ENCODE data around the gene ZNF208. TPM values are rescaled to one million over a fixed set of nuclear protein-coding genes. Genes with fewer than 3 reads are reported as not detected.

The ZNF208 gene
- total and polyA plus RNA-seq, 2 of the 8 experiments (the other 6 are each of a cell fraction or from before 2014, with no cell fraction given), result not detected

GRCh38 chr19:21900401-21900800, 110.3 kb downstream of the ZNF208 start:
- H3K79me1 ChIP-seq (ENCODE audit: low read depth, low read length), result no peaks in the 10 kb centered on the region
- no peak overlapping the region for H3K23ac ChIP-seq (ENCODE audit: insufficient read length)
- H3K23me2 ChIP-seq (ENCODE audit: low read depth, low read length), result no peaks in the 10 kb centered on the region
- H2BK120ac ChIP-seq (replicated peaks; ENCODE audit: low read depth, low read length), result no peak overlapping the region
- no peak for DNase-seq (ENCODE audit: low read depth in 1 of 2, low spot score in 2 of 2)
- no peak overlapping the region for H3K27ac ChIP-seq (ENCODE audit: low read depth, low read length)
- no peaks in the 10 kb centered on the region for H3K79me2 ChIP-seq (ENCODE audit: control insufficient read depth in 1 of 2, insufficient read depth in 2 of 2, low read length in 2 of 2)
- no peaks in the 10 kb centered on the region for H3K36me3 ChIP-seq (ENCODE audit: control insufficient read depth in 2 of 4, insufficient read depth in 4 of 4, low read length in 3 of 4)
- no peak overlapping the region for H3K56ac ChIP-seq (replicated peaks; ENCODE audit: insufficient read length, low read depth, low read length)
- no peak overlapping the region for H2AK5ac ChIP-seq (ENCODE audit: low read depth, low read length)
- no peaks in the 10 kb centered on the region for H3K27me3 ChIP-seq (replicated peaks in 1 of 4; ENCODE audit: control insufficient read depth in 3 of 4, extremely low read depth in 1 of 4, insufficient read depth in 3 of 4, low read length in 3 of 4)
- H2BK5ac ChIP-seq (ENCODE audit: low read depth, low read length), result no peak overlapping the region
- H3K4me3 ChIP-seq (ENCODE audit: extremely low read depth in 1 of 4, insufficient read depth in 2 of 4, low read depth in 3 of 4, low read length in 4 of 4), result no peak overlapping the region
- no peak overlapping the region for H2BK15ac ChIP-seq (ENCODE audit: low read length)
- H4K8ac ChIP-seq (ENCODE audit: extremely low read depth, insufficient read depth, low read length), result no peak overlapping the region
- H3K4me1 ChIP-seq (replicated peaks in 1 of 4; ENCODE audit: control insufficient read depth in 3 of 4, insufficient read depth in 4 of 4, low read length in 3 of 4), result no peaks in the 10 kb centered on the region
- H4K20me1 ChIP-seq (replicated peaks in 1 of 2; ENCODE audit: control insufficient read depth in 1 of 2, insufficient read depth in 2 of 2, low read length in 2 of 2), result no peaks in the 10 kb centered on the region
- POLR2A ChIA-PET (ENCODE audit: partially characterized antibody), result no interaction called here
- no peak overlapping the region for H3K4ac ChIP-seq (replicated peaks; ENCODE audit: insufficient read length, low read depth, low read length)
- H2BK20ac ChIP-seq (ENCODE audit: low read length), result no peak overlapping the region
- peaks cover 51 to 69% of the 10 kb centered on the region in 2 experiments for H3K9me3 ChIP-seq (ENCODE audit: insufficient read depth in 2 of 2, low read depth in 1 of 2, low read length in 1 of 2)
- no peak overlapping the region for H3K4me2 ChIP-seq (ENCODE audit: insufficient read depth in 1 of 2, low read depth in 2 of 2, low read length in 2 of 2)
- H2BK12ac ChIP-seq (ENCODE audit: low read depth, low read length), result no peak overlapping the region
- H3K14ac ChIP-seq (ENCODE audit: insufficient read length), result no peak overlapping the region
- no peak overlapping the region for H3K9ac ChIP-seq (replicated peaks in 1 of 4; ENCODE audit: extremely low read depth in 1 of 4, low read depth in 3 of 4, low read length in 3 of 4)
- no peak overlapping the region for H3K18ac ChIP-seq (ENCODE audit: extremely low read depth, low read length)
- H2AFZ ChIP-seq (ENCODE audit: low read length), result no peak overlapping the region
- FAIRE-seq, result no peak
- no peak overlapping the region for H4K91ac ChIP-seq (replicated peaks; ENCODE audit: insufficient read length, low read length)
- CTCF ChIA-PET (ENCODE audit: partially characterized antibody), result no interaction called here
- no peak overlapping the region for H4K5ac ChIP-seq (ENCODE audit: insufficient read length, low read depth, low read length)
- WGBS, 2 experiments (ENCODE audit: extremely low coverage in 1 of 2, insufficient coverage in 1 of 2, insufficient read length in 1 of 2, insufficient replicate concordance in 2 of 2, low coverage in 1 of 2, low lambda C conversion rate in 2 of 2, missing lambda C conversion rate in 1 of 2), result 78% methylated on average over 1 of the region's 1 CpG; no CpG with 5 or more reads in 1 of the 2 experiments
- TF ChIP-seq SIN3A (conservative IDR thresholded peaks at IDR 0.05 in 1 of 2, IDR thresholded peaks at IDR 0.05 in 1 of 2; ENCODE audit: low read depth in 1 of 2, low read length in 2 of 2), result no peak
- no peak for TF ChIP-seq CEBPB (IDR thresholded peaks at IDR 0.05; ENCODE audit: low read depth, low read length)
- TF ChIP-seq FOSL1 (IDR thresholded peaks at IDR 0.05; ENCODE audit: insufficient read depth, low read depth, low read length), result no peak
- no peak for TF ChIP-seq EP300 (IDR thresholded peaks at IDR 0.05; ENCODE audit: borderline replicate concordance in 1 of 2, low read depth in 2 of 2, low read length in 2 of 2)
- no peak for TF ChIP-seq SRF (IDR thresholded peaks at IDR 0.05; ENCODE audit: low read depth, low read length)
- TF ChIP-seq BRCA1 (IDR thresholded peaks at IDR 0.05; ENCODE audit: low read depth, low read length), result no peak
- no peak for TF ChIP-seq KDM5A (IDR thresholded peaks at IDR 0.05; ENCODE audit: low read length)
- TF ChIP-seq ATF3 (IDR thresholded peaks at IDR 0.05; ENCODE audit: insufficient read depth, low read depth, low read length), result no peak
- no peak for TF ChIP-seq SP2 (IDR thresholded peaks at IDR 0.05; ENCODE audit: low read length)
- TF ChIP-seq HDAC2 (IDR thresholded peaks at IDR 0.05; ENCODE audit: borderline replicate concordance in 1 of 2, low read depth in 2 of 2, low read length in 2 of 2), result no peak

Measured in H1 (cell line).